Measurements from ENCODE around the gene MVK. TPM values are rescaled to one million over a fixed set of nuclear protein-coding genes. Genes with fewer than 3 reads are reported as not detected.

The MVK gene
- total RNA-seq, 3 donors from 2014 or later = 8.8 to 18.4 (median 17.6) TPM

- Histone ChIP-seq H3K27me3 (no peaks in the 10 kb centered on the region), H3K27ac (no peak overlapping the region), H3K36me3 (no peaks in the 10 kb centered on the region), H3K4me1 (peaks cover 0 to 16% of the 10 kb centered on the region in 2 donors), H3K4me3 (no peak overlapping the region), H3K9me3 (no peaks in the 10 kb centered on the region)
- intact Hi-C loops (cut with DNase I; ENCODE audit: low total_unique reads) = no loop called here
- no peak for DNase-seq (ENCODE audit: low spot score in 2 of 2)
- TF ChIP-seq CTCF (IDR thresholded peaks at IDR 0.05) (no peak), POLR2A (IDR thresholded peaks at IDR 0.05) (no peak), POLR2AphosphoS5 (IDR thresholded peaks at IDR 0.05) (no peak)
These were observed 1.7 kb upstream of the MVK start for GRCh38 chr12:109571773-109572505.

- Histone ChIP-seq H3K9me3 (no peaks in the 10 kb centered on the region), H3K4me1 (peaks cover 0 to 16% of the 10 kb centered on the region in 2 donors), H3K4me3 (peak overlapping the region in 2 of 3 donors; percentile 73 to 76), H3K36me3 (no peaks in the 10 kb centered on the region), H3K27ac (peak overlapping the region in 1 of 2 donors; percentile 93), H3K27me3 (no peaks in the 10 kb centered on the region)
- TF ChIP-seq POLR2AphosphoS5 (IDR thresholded peaks at IDR 0.05) (no peak), CTCF (IDR thresholded peaks at IDR 0.05) (no peak), POLR2A (IDR thresholded peaks at IDR 0.05) (no peak)
- DNase-seq (ENCODE audit: low spot score in 2 of 2) = no peak
- intact Hi-C loops (cut with DNase I; ENCODE audit: low total_unique reads) = no loop called here
These were observed 1.1 kb upstream of the MVK start for GRCh38 chr12:109572506-109572845.

GRCh38 chr12:109573914-109574244 is 285 bp downstream of the MVK start:
- peak overlapping the region; percentile 81 to 93 for H3K27ac ChIP-seq
- no peak for DNase-seq (ENCODE audit: low spot score in 2 of 2)
- TF ChIP-seq POLR2A (IDR thresholded peaks at IDR 0.05) (no peak), POLR2AphosphoS5 (IDR thresholded peaks at IDR 0.05) (no peak), CTCF (IDR thresholded peaks at IDR 0.05) (no peak)
- H3K27me3 ChIP-seq = no peaks in the 10 kb centered on the region
- H3K4me3 ChIP-seq = peak overlapping the region; percentile 59 to 76 (median 73)
- H3K4me1 ChIP-seq = peaks cover 0 to 16% of the 10 kb centered on the region in 2 donors
- H3K36me3 ChIP-seq = no peaks in the 10 kb centered on the region
- intact Hi-C loops (cut with DNase I; ENCODE audit: low total_unique reads) = no loop called here
- H3K9me3 ChIP-seq = no peaks in the 10 kb centered on the region

- TF ChIP-seq CTCF (IDR thresholded peaks at IDR 0.05) (no peak), POLR2AphosphoS5 (IDR thresholded peaks at IDR 0.05) (no peak), POLR2A (IDR thresholded peaks at IDR 0.05) (no peak)
- intact Hi-C loops (cut with DNase I; ENCODE audit: low total_unique reads) = no loop called here
These were observed 2.1 kb downstream of the MVK start for GRCh38 chr12:109575683-109576082.

GRCh38 chr12:109577311-109577710 is 3.7 kb downstream of the MVK start:
- no peak overlapping the region for H3K4me3 ChIP-seq
- H3K27me3 ChIP-seq = no peaks in the 10 kb centered on the region
- peaks cover 0 to 10% of the 10 kb centered on the region in 2 donors for H3K4me1 ChIP-seq
- H3K27ac ChIP-seq = no peak overlapping the region
- intact Hi-C loops (cut with DNase I; ENCODE audit: low total_unique reads) = no loop called here
- peaks cover 6% of the 10 kb centered on the region for H3K36me3 ChIP-seq
- TF ChIP-seq POLR2A (IDR thresholded peaks at IDR 0.05) (no peak), POLR2AphosphoS5 (IDR thresholded peaks at IDR 0.05) (no peak), CTCF (IDR thresholded peaks at IDR 0.05) (no peak)
- no peaks in the 10 kb centered on the region for H3K9me3 ChIP-seq
- DNase-seq (ENCODE audit: low spot score in 2 of 2) = no peak

More at GRCh38 chr12:109575683-109576082, 2.1 kb downstream of the MVK start:
- no peak overlapping the region for H3K27ac ChIP-seq
- no peaks in the 10 kb centered on the region for H3K9me3 ChIP-seq
- H3K36me3 ChIP-seq = peaks cover 6% of the 10 kb centered on the region
- H3K4me3 ChIP-seq = no peak overlapping the region
- peaks cover 0 to 16% of the 10 kb centered on the region in 2 donors for H3K4me1 ChIP-seq
- DNase-seq (ENCODE audit: low spot score in 2 of 2) = no peak
- no peaks in the 10 kb centered on the region for H3K27me3 ChIP-seq

Data from breast epithelium (tissue), 4 donors.